ENCODE measurements around the gene TBCD. TPM values are rescaled to one million over a fixed set of nuclear protein-coding genes. Genes with fewer than 3 reads are reported as not detected.

TBCD gene
- total RNA-seq, 2 experiments from 2014 or later: 87.8 to 145 TPM

GRCh38 chr17:82924812-82925211 is 172.9 kb downstream of the TBCD start:
- DNase-seq (ENCODE audit: low spot score): no peak
- Histone ChIP-seq H3K4me1 (ENCODE audit: insufficient read depth, low read length, poor library complexity, severe bottlenecking) (peaks cover 23% of the 10 kb centered on the region), H3K9me3 (ENCODE audit: low read length) (no peaks in the 10 kb centered on the region), H3K27ac (ENCODE audit: low read depth, low read length, poor library complexity, severe bottlenecking) (peak overlapping the region; percentile 66), H3K4me3 (ENCODE audit: low read depth, low read length, poor library complexity, severe bottlenecking) (no peak overlapping the region), H3K79me2 (ENCODE audit: insufficient read depth, low read depth, low read length) (no peaks in the 10 kb centered on the region), H2AFZ (ENCODE audit: low read length) (no peak overlapping the region), H3K36me3 (ENCODE audit: insufficient read depth, low read length) (peaks cover 60% of the 10 kb centered on the region), H3K9me2 (ENCODE audit: insufficient read depth, low read length) (no peaks in the 10 kb centered on the region), H4K20me1 (ENCODE audit: insufficient read depth, low read length) (no peaks in the 10 kb centered on the region), H3K4me2 (ENCODE audit: low read length) (no peak overlapping the region)
- intact Hi-C loops (cut with micrococcal nuclease; ENCODE audit: unreplicated experiment): no loop called here
- POLR2A ChIA-PET: interaction anchor here (1.5 kb wide), 1 partner anchor 10 kb away, joined by 6 read pairs; no protein-coding TSS in a partner anchor
- BruUV-seq (replicated peaks): no TSS peak
- CTCF ChIA-PET (ENCODE audit: unreplicated experiment): interaction anchor here (0.7 kb wide), 1 partner anchor 10 kb away, joined by 3 read pairs; no protein-coding TSS in a partner anchor
- TF ChIP-seq EZH2phosphoT487 (IDR thresholded peaks at IDR 0.05; ENCODE audit: borderline replicate concordance, low read depth, low read length): no peak
- 0 out of 2 replicates have a peak, but pooled peaks have one; percentile 19 for TF ChIP-seq CTCF (conservative IDR thresholded peaks at IDR 0.05; ENCODE audit: low read length)

- Histone ChIP-seq H3K4me2 (ENCODE audit: low read length) (no peak overlapping the region), H3K36me3 (ENCODE audit: insufficient read depth, low read length) (peaks cover 66% of the 10 kb centered on the region), H3K79me2 (ENCODE audit: insufficient read depth, low read depth, low read length) (no peaks in the 10 kb centered on the region), H3K4me3 (ENCODE audit: low read depth, low read length, poor library complexity, severe bottlenecking) (no peak overlapping the region), H3K27ac (ENCODE audit: low read depth, low read length, poor library complexity, severe bottlenecking) (no peak overlapping the region), H3K9me2 (ENCODE audit: insufficient read depth, low read length) (no peaks in the 10 kb centered on the region), H3K4me1 (ENCODE audit: insufficient read depth, low read length, poor library complexity, severe bottlenecking) (peaks cover 23% of the 10 kb centered on the region), H2AFZ (ENCODE audit: low read length) (no peak overlapping the region), H3K9me3 (ENCODE audit: low read length) (no peaks in the 10 kb centered on the region), H4K20me1 (ENCODE audit: insufficient read depth, low read length) (no peaks in the 10 kb centered on the region)
- DNase-seq (ENCODE audit: low spot score): no peak
- CTCF ChIA-PET (ENCODE audit: unreplicated experiment): interaction anchor here (0.7 kb wide), 1 partner anchor 10 kb away, joined by 3 read pairs; no protein-coding TSS in a partner anchor
- POLR2A ChIA-PET: interaction anchor here (1.5 kb wide), 1 partner anchor 10 kb away, joined by 6 read pairs; no protein-coding TSS in a partner anchor
- TF ChIP-seq EZH2phosphoT487 (IDR thresholded peaks at IDR 0.05; ENCODE audit: borderline replicate concordance, low read depth, low read length) (no peak), CTCF (conservative IDR thresholded peaks at IDR 0.05; ENCODE audit: low read length) (no peak)
- intact Hi-C loops (cut with micrococcal nuclease; ENCODE audit: unreplicated experiment): no loop called here
- no TSS peak for BruUV-seq (replicated peaks)
Measured at GRCh38 chr17:82925336-82925735, 173.5 kb downstream of the TBCD start.

GRCh38 chr17:82926081-82926480 is 174.2 kb downstream of the TBCD start:
- peaks cover 23% of the 10 kb centered on the region for H3K4me1 ChIP-seq (ENCODE audit: insufficient read depth, low read length, poor library complexity, severe bottlenecking)
- H2AFZ ChIP-seq (ENCODE audit: low read length): no peak overlapping the region
- no TSS peak for BruUV-seq (replicated peaks)
- H3K9me2 ChIP-seq (ENCODE audit: insufficient read depth, low read length): no peaks in the 10 kb centered on the region
- intact Hi-C loops (cut with micrococcal nuclease; ENCODE audit: unreplicated experiment): no loop called here
- no peaks in the 10 kb centered on the region for H3K9me3 ChIP-seq (ENCODE audit: low read length)
- no peaks in the 10 kb centered on the region for H3K79me2 ChIP-seq (ENCODE audit: insufficient read depth, low read depth, low read length)
- peaks cover 73% of the 10 kb centered on the region for H3K36me3 ChIP-seq (ENCODE audit: insufficient read depth, low read length)
- TF ChIP-seq CTCF (conservative IDR thresholded peaks at IDR 0.05; ENCODE audit: low read length) (no peak), EZH2phosphoT487 (IDR thresholded peaks at IDR 0.05; ENCODE audit: borderline replicate concordance, low read depth, low read length) (no peak)
- DNase-seq (ENCODE audit: low spot score): no peak
- no peak overlapping the region for H3K4me2 ChIP-seq (ENCODE audit: low read length)
- no peak overlapping the region for H3K4me3 ChIP-seq (ENCODE audit: low read depth, low read length, poor library complexity, severe bottlenecking)
- ChIA-PET POLR2A (interaction anchor here (1.0 kb wide), 1 partner anchor 29 kb away, joined by 4 read pairs; no protein-coding TSS in a partner anchor), CTCF (ENCODE audit: unreplicated experiment) (interaction anchor here (0.6 kb wide), 1 partner anchor 8 kb away, joined by 4 read pairs; no protein-coding TSS in a partner anchor)
- H3K27ac ChIP-seq (ENCODE audit: low read depth, low read length, poor library complexity, severe bottlenecking): no peak overlapping the region
- H4K20me1 ChIP-seq (ENCODE audit: insufficient read depth, low read length): no peaks in the 10 kb centered on the region

Measured in OCI-LY7 (cell line).